Endothelial cell of umbilical vein (primary cell): ENCODE data around the gene ATP2B2. TPM values are rescaled to one million over a fixed set of nuclear protein-coding genes. Genes with fewer than 3 reads are reported as not detected.

ENCODE experiments used
- BruUV-seq: library from RNA; stranded (reverse); fragments of 400-500 nt; replicated peaks from 2 replicates; lab custom pipeline; 2021; lab: Mats Ljungman, UMichigan
- CTCF ChIA-PET: fragments of 300-600, 350-600 bp; sonication (Branson Sonifier 250); formaldehyde crosslinking; loops from one replicate; lab custom pipeline; 2021; ENCODE audit warnings: antibody characterized with exemption, inconsistent platforms; lab: Charles Lee
- POLR2A ChIA-PET: fragments of 300-600, 350-600 bp; sonication (Branson Sonifier 250); formaldehyde crosslinking; loops from one replicate; lab custom pipeline; 2021; ENCODE audit warnings: antibody characterized with exemption, inconsistent platforms; lab: Charles Lee
- DNase-seq: peaks from one replicate; pipeline ENCODE4 v3.0.0-alpha.2; 2011; ENCODE audit warnings: low read depth, low spot score
- FAIRE-seq: peaks from 2 replicates; lab custom pipeline; 2011; peaks lifted over from hg19 to GRCh38; lab: Jason Lieb, UNC
- H2AFZ ChIP-seq: 2 replicates; pipeline ENCODE4 v1.6.0; 2012; ENCODE audit warnings: low read depth, low read length, control low read depth, inconsistent platforms
- H3K27ac ChIP-seq: 2 replicates; pipeline ENCODE4 v1.5.1; 2011; ENCODE audit warnings: low read depth, mild to moderate bottlenecking, control low read depth, low read length, moderate library complexity; ENCODE audit not compliant: insufficient read depth
- H3K27me3 ChIP-seq, 2 experiments: 2 replicates each; pipeline versions ENCODE4 v1.6.0 to v1.6.1; 2011; ENCODE audit warnings: low read length in 2 of 2, mixed read lengths in 1 of 2; ENCODE audit not compliant: control insufficient read depth in 2 of 2, insufficient read depth in 2 of 2
- H3K36me3 ChIP-seq, 2 experiments: 2 replicates in 1 of 2; 3 replicates in 1 of 2; pipeline ENCODE4 v1.5.1; 2011; ENCODE audit warnings: low read length in 2 of 2, mild to moderate bottlenecking in 1 of 2, moderate library complexity in 1 of 2; ENCODE audit not compliant: control insufficient read depth in 2 of 2, insufficient read depth in 2 of 2; ENCODE audit errors: extremely low read depth in 1 of 2
- H3K4me1 ChIP-seq: 3 replicates; pipeline ENCODE4 v1.5.1; 2011; ENCODE audit warnings: mild to moderate bottlenecking, low read length; ENCODE audit not compliant: control insufficient read depth, insufficient read depth; ENCODE audit errors: extremely low read depth
- H3K4me2 ChIP-seq: 2 replicates; pipeline ENCODE4 v1.6.1; 2011; ENCODE audit warnings: low read length, control low read depth, mixed read lengths; ENCODE audit not compliant: insufficient read depth
- H3K4me3 ChIP-seq, 3 experiments: fragments of 200-600 bp in 1 of 3; sonication (generic), shearing (Covaris generic) in 1 of 3; replicated peaks in 1 of 3; 2 replicates each; pipeline ENCODE4 v1.5.1; 2011 to 2016; ENCODE audit warnings: control low read depth in 3 of 3, low read length in 3 of 3, mild to moderate bottlenecking in 2 of 3, inconsistent platforms in 1 of 3, low read depth in 1 of 3, moderate library complexity in 1 of 3; ENCODE audit not compliant: insufficient read depth in 1 of 3
- H3K79me2 ChIP-seq: 2 replicates; pipeline ENCODE4 v1.6.0; 2012; ENCODE audit warnings: low read length, inconsistent platforms; ENCODE audit not compliant: control insufficient read depth, insufficient read depth
- H3K9ac ChIP-seq: replicated peaks from 2 replicates; pipeline ENCODE3; 2011; ENCODE audit warnings: low read length, control low read depth; ENCODE audit not compliant: insufficient read depth; ENCODE audit errors: extremely low read depth
- H3K9me1 ChIP-seq: replicated peaks from 3 replicates; pipeline ENCODE4 v1.6.0; 2011; ENCODE audit warnings: mild to moderate bottlenecking, low read length; ENCODE audit not compliant: control insufficient read depth, insufficient read depth; ENCODE audit errors: extremely low read depth
- H3K9me3 ChIP-seq: replicated peaks from 2 replicates; pipeline ENCODE4 v1.5.1; 2012; ENCODE audit warnings: low read length, inconsistent platforms; ENCODE audit not compliant: control insufficient read depth, insufficient read depth
- H4K20me1 ChIP-seq: replicated peaks from 2 replicates; pipeline ENCODE3; 2011; ENCODE audit warnings: mild to moderate bottlenecking, low read length; ENCODE audit not compliant: control insufficient read depth, insufficient read depth; ENCODE audit errors: extremely low read depth
- CTCF ChIP-seq, 2 donors: IDR thresholded peaks; 1 replicate in 1 of 2; 2 replicates in 1 of 2; pipeline ENCODE4 v1.5.1; 2011; ENCODE audit warnings: low read length in 2 of 2, mild to moderate bottlenecking in 2 of 2, moderate library complexity in 2 of 2, control low read depth in 1 of 2, inconsistent platforms in 1 of 2, low read depth in 1 of 2; ENCODE audit not compliant: insufficient read depth in 1 of 2; ENCODE audit errors: extremely low read depth in 1 of 2
- EZH2 ChIP-seq: IDR thresholded peaks from 2 replicates; pipeline ENCODE4 v1.6.1; 2012; ENCODE audit warnings: borderline replicate concordance, low read depth, mild to moderate bottlenecking, moderate library complexity, low read length, inconsistent platforms; ENCODE audit not compliant: severe bottlenecking
- FOS ChIP-seq: IDR thresholded peaks from 2 replicates; pipeline ENCODE4 v1.6.1; 2011; ENCODE audit warnings: mild to moderate bottlenecking, low read length, moderate library complexity, borderline replicate concordance; ENCODE audit not compliant: insufficient read depth
- GATA2 ChIP-seq: IDR thresholded peaks from 2 replicates; pipeline ENCODE4 v1.7.0; 2011; ENCODE audit warnings: low read depth, mild to moderate bottlenecking, moderate library complexity, mixed read lengths, low read length; ENCODE audit not compliant: insufficient read length, insufficient read depth
- JUN ChIP-seq: IDR thresholded peaks from 2 replicates; pipeline ENCODE4 v1.6.1; 2011; ENCODE audit warnings: borderline replicate concordance, low read depth; ENCODE audit not compliant: insufficient read length, insufficient read depth
- MAX ChIP-seq: IDR thresholded peaks from 2 replicates; pipeline ENCODE4 v1.6.1; 2011; ENCODE audit not compliant: insufficient read depth, insufficient read length
- MYC ChIP-seq: IDR thresholded peaks from one replicate; pipeline ENCODE4 v1.6.1; 2011; ENCODE audit warnings: mild to moderate bottlenecking, low read depth, low read length
- POLR2A ChIP-seq: IDR thresholded peaks from 2 replicates; pipeline ENCODE4 v1.6.1; 2012; ENCODE audit warnings: low read depth, mild to moderate bottlenecking, control low read depth, low read length
- POLR2AphosphoS5 ChIP-seq: IDR thresholded peaks from 2 replicates; pipeline ENCODE4 v1.6.1; 2012; ENCODE audit warnings: low read depth, mild to moderate bottlenecking, control low read depth, low read length, moderate library complexity; ENCODE audit not compliant: insufficient read depth
- dilution Hi-C: fragments of 300-500 bp; cut with MboI; formaldehyde crosslinking; loops from one replicate; pipeline ENCODE4 v1.15.0; 2019; ENCODE audit warnings: low sequenced_read_pairs; ENCODE audit not compliant: extremely low pct_ligation_motif_present
- intact Hi-C: fragments of 100-400 bp; cut with micrococcal nuclease; formaldehyde crosslinking; loops from one replicate; pipeline ENCODE4 v1.10.0; 2022
- polyA plus RNA-seq, 4 experiments: library from polyadenylated mRNA; depleted of rRNA in 3 of 4; stranded (reverse) in 3 of 4; unstranded in 1 of 4; fragments of >200 nt; gene quantifications; 2 replicates each; pipeline versions ENCODE4 v1.2.1 to v1.2.3, GENCODE V29; 2011 to 2012; ENCODE audit warnings: missing spikeins in 1 of 4
- total RNA-seq: library from RNA; stranded (reverse); gene quantifications from 2 replicates; pipeline ENCODE4 v1.2.3, GENCODE V29; 2021

ATP2B2 gene
- total and polyA plus RNA-seq, 2 donors (not counting 3 experiments of a cell fraction or from before 2014, with no cell fraction given): not detected

GRCh38 chr3:10376353-10376752 is 129.0 kb downstream of the ATP2B2 start:
- FAIRE-seq: no peak
- CTCF ChIA-PET: interaction anchor here (1.4 kb wide), 1 partner anchor 9 kb away, joined by 4 read pairs; no protein-coding TSS in a partner anchor

GRCh38 chr3:10375296-10376053 is 129.9 kb downstream of the ATP2B2 start:
- intact Hi-C loops (no loop called here), dilution Hi-C loops (no loop called here)
- no peak for TF ChIP-seq GATA2
- no peak for TF ChIP-seq POLR2AphosphoS5
- no peak for TF ChIP-seq FOS
- TF ChIP-seq POLR2A: no peak
- no peak for TF ChIP-seq EZH2
- TF ChIP-seq CTCF (IDR thresholded peaks at IDR 0.05; ENCODE audit: extremely low read depth in 1 of 2, insufficient read depth in 1 of 2, low read depth in 1 of 2, low read length in 2 of 2): no peak
- TF ChIP-seq MYC: no peak
- TF ChIP-seq MAX: no peak
- no peak for TF ChIP-seq JUN
- Histone ChIP-seq H3K9me3 (no peaks in the 10 kb centered on the region), H3K4me1 (no peaks in the 10 kb centered on the region), H2AFZ (no peak overlapping the region), H3K27me3 (no peaks in the 10 kb centered on the region), H3K36me3 (no peaks in the 10 kb centered on the region), H3K9ac (no peak overlapping the region), H3K79me2 (no peaks in the 10 kb centered on the region), H4K20me1 (no peaks in the 10 kb centered on the region), H3K4me2 (no peak overlapping the region), H3K9me1 (no peaks in the 10 kb centered on the region), H3K27ac (no peak overlapping the region), H3K4me3 (no peak overlapping the region)
- POLR2A ChIA-PET: interaction anchor here (0.6 kb wide), 1 partner anchor 24 kb away, joined by 4 read pairs; no protein-coding TSS in a partner anchor
- FAIRE-seq (no peak), DNase-seq (no peak)
- CTCF ChIA-PET: interaction anchor here (1.1 to 1.4 kb wide), 2 partner anchors 8 to 9 kb away, joined by 4 read pairs; no protein-coding TSS in a partner anchor
- BruUV-seq: no TSS peak

More at GRCh38 chr3:10376353-10376752, 129.0 kb downstream of the ATP2B2 start:
- intact Hi-C loops (no loop called here), dilution Hi-C loops (no loop called here)
- Histone ChIP-seq H4K20me1 (no peaks in the 10 kb centered on the region), H3K9me1 (no peaks in the 10 kb centered on the region), H3K79me2 (no peaks in the 10 kb centered on the region), H3K4me2 (no peak overlapping the region), H3K9ac (no peak overlapping the region), H2AFZ (no peak overlapping the region), H3K4me3 (no peak overlapping the region), H3K4me1 (no peaks in the 10 kb centered on the region), H3K27ac (no peak overlapping the region), H3K36me3 (no peaks in the 10 kb centered on the region), H3K9me3 (no peaks in the 10 kb centered on the region), H3K27me3 (no peaks in the 10 kb centered on the region)
- POLR2A ChIA-PET: no interaction called here
- DNase-seq: no peak
- TF ChIP-seq GATA2 (no peak), FOS (no peak), EZH2 (no peak), MAX (no peak)
- BruUV-seq: no TSS peak
